HG03469 (cell line): Measurements from ENCODE around the gene PANK2.
"Not testable (repeated sequence)": the region's sequence is repeated elsewhere in the genome, so short reads cannot be mapped to it uniquely, and the experiment has no call there.

Experiments used
- ATAC-seq: cut with Tn5 transposase; IDR thresholded peaks from one replicate; pipeline ENCODE4 v1.9.1; 2021; ENCODE audit warnings: mild to moderate bottlenecking, moderate library complexity, moderate number of reproducible peaks; ENCODE audit not compliant: unreplicated experiment

The PANK2 gene

GRCh38 chr20:3925113-3925695 is 36.0 kb downstream of the PANK2 start:
- no peak for ATAC-seq

- no peak for ATAC-seq
Observed at GRCh38 chr20:3925899-3926638, 36.9 kb downstream of the PANK2 start.

DNA sequence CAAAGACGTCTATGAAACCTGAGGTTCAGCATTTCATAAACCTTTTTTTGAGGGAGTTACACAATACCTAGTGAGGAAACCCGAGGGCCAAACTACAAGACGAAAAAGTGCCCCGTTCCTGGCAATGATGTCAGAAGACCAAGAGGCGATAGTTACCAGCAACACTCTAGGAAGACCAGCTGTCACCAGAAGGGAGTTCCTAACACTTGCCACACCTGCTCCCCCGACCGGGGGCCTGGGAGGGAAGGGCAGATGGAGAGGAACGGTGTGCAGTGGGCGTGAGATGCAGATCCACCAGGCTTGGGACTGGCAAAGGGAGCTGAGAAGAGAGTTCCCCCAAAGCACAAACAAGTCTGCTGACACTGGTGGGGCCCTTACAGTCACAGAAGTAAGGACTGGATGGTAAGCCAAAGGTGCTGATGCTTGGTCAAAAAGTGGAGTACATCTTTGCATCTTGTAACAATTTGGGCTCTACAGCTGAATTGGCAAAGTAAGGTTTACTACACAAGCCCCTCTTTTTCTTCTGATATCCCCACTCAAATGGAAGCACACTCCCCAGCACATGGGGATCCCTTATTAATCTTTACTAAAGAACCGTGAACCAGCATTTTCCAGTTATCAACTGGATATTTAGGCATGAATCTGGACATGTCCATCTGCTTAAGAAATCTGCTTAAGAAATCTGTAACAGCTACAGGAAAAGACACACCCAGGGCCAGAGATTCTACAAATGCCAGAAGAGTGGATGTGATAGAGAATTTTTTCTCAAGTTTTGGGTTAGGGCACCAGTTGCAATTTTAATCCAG is 38.5 kb downstream of the PANK2 start:
- ATAC-seq: no peak

DNA sequence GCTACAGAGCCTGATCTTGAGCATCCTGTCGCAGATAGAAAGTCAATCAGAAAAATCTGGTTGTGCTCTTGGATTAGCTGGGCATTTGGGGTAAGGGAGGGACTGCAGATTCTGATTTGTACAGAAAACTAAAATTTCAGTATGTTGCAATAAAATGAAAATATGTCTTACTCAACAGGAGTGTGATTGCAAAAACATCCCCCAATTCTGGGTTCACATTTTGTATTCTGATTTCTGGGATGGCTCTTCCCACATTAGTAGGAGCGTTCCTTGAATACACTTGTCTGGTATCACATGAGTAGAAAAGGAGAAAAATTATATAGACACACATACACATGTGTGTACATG is 40.5 kb downstream of the PANK2 start:
- no peak for ATAC-seq

GRCh38 chr20:3930265-3931206 is 41.3 kb downstream of the PANK2 start:
- no peak for ATAC-seq

DNA sequence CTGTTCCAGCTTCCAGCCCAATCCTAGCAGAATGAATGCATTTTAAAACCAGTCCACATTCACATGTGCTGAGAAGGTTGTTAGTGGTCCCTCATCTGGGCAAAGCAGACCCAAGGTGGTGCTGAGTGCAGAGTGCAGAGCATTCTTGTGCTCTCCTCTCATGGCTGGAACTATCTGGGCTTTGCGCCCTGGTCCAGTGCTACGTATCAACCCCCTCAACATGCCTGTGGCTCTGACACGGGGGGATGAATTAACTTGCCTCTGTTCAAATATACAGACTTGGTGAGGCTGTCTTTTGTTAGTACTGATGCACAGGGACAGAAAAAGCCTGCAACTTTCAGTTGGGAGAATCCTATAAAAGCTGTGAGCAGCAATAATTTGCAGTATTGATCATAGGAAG is 42.5 kb downstream of the PANK2 start:
- ATAC-seq: no peak

DNA sequence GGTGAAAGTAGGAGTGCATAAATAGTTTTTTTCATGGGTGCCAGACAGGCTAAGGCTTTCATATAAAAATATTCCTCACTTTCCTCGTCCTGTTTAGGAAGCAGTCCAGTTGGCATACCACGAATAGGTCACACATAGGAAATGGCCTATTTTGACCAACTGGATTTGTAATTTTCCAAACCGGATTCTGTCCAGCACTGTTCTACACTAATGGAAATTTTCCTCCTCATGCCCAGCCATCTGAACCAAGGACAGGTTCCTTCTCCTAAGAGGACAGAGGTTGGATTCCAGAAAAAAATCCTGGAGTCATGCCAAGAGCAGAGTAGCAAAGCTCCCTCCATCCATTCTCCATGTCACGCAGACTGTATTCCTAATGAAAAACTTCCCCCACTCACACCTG is 43.1 kb downstream of the PANK2 start:
- ATAC-seq: no peak

GRCh38 chr20:3932681-3933080 is 43.5 kb downstream of the PANK2 start:
- no peak for ATAC-seq

DNA sequence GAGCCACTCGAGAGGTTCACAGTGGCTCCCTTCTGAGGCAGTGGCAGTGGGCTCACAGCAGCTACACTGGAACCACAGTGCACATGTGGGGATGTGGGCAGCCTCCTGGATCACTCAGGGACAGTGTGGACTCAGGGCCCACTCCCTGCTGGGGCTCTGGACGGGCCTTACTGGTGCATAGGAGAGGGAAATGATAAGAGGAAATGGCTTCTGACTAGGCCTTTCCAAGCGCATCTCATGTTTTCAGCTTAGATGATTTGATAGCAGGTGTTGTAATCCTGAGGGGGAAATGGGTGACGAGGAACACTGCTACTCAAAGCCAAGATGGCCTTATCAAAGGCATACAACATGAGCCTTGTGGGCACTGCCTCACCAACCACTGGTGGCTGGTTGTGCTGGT is 44.0 kb downstream of the PANK2 start:
- ATAC-seq: no peak

DNA sequence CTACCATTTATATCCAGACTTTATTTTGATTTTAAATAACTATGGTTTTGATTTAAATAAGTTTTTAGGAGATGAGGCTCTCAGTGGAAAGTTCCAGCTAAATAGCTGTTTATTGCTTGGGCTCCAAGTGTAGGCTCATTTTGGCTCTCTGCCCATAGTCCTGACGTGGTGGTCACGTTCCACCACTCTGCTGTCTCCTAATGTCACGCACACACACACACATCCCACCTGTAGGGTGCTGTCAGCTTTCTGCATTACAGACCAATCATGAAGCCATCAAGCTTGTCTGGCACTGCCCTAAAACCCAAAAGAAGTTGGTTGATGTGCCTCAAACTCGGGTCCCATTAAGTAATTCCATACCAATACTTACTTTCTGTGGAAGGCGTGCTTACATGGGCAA is 45.4 kb downstream of the PANK2 start:
- ATAC-seq: no peak

DNA sequence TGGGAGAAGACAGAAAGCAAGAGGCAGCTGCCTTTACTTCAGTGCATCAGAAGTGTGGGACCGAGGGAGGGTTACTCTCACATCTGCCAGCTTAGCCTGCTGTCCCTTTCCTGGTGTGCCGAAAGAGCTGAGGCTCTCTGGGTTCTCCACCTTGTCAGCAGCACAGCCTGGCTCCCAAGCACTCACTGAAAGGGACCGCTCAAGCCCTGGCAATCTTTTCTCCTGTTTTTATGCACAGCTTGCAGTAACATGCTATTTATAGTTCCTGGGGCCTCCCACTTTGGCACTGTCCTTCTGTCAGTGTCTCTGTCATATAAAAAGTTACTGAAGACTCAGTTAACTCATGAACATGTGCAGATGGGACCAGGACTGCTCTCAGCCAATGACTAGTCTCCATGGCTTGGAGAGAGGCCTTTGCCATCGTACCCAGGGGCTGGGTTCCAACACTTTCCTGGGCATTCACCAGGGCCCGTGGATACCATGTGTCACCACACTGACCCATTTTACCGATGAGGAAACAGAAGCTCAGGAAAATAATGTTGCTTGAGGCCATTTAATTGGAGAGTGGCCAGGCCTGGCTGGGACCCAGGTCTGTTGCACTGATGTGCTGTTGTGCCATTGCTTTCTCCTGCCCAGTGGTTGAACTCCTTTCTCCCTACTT is 46.2 kb downstream of the PANK2 start:
- no peak for ATAC-seq

DNA sequence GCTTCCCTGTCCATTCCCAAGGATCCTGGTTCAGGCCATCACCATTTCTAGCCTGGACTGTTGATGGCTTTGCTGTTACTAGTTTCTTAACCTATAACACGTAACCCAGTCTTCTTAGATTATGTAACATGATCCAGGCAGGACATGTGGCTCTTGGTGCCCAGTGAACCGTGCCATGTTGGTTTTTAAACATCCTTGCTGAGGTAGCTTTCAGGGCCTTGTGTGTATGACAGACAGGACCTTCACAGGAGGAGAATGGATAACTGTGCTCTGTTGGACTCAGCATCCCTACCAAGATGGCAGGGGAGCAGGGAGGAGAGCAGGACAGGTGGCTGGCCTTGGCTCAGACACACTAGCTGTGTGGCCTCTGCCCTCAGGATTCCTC is 46.8 kb downstream of the PANK2 start:
- ATAC-seq: no peak

GRCh38 chr20:3937618-3938017 is 48.4 kb downstream of the PANK2 start:
- ATAC-seq: no peak

DNA sequence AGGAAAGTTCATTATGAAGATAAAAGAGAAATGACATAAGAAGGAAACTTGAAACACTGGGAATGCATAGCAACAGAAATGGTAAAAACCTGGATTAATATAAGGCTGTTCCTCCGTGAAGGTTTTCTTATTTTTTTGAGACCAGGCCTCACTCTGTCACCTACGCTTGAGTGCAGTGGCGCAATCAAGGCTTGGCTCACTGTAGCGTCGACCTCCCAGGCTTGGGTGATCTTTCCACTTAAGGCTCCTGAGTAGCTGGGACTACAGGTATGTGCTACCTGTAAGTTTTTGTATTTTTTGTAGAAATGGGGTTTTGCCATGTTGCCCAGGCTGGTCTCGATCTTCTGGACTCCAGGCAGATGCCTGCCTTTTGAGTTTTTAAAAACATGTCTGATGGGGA is 51.7 kb downstream of the PANK2 start:
- ATAC-seq: no peak

DNA sequence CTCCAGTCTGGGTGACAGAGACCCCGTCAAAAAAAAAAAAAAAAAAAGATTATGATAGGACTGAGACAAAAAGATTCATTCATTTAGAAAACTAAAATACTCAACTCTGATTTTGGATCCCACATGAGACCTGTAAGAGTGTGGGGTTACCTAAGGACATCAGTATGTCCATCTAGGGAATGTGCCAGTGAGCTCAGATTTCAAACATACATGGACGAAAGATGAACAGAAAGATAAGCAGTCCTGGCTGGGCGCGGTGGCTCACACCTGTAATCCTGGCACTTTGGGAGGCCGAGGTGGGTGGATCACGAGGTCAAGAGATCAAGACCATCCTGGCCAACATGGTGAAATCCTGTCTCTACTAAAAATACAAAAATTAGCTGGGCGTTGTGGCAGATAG is 57.5 kb downstream of the PANK2 start:
- not testable (repeated sequence) for ATAC-seq

GRCh38 chr20:3964719-3965118 is 75.5 kb downstream of the PANK2 start:
- no peak for ATAC-seq

DNA sequence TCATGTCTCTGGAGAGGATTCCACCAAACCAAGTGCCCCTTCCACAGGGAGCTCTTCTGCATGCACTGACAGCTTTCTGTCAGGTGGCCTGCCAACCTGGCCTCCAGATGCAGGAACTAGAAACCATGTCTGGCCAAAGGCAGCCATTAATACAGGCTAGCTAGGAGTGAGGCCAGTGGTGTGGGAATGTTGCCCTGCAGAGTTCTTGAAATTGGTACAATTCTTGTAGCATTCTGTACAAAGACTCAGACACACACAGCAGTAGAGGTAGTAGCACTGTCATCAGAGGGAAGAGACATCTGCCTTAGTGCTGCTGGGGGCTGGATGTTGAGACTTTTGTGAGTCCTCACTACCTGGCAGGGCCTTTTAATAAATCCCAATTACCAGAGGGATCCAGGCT is 77.4 kb downstream of the PANK2 start:
- no peak for ATAC-seq

DNA sequence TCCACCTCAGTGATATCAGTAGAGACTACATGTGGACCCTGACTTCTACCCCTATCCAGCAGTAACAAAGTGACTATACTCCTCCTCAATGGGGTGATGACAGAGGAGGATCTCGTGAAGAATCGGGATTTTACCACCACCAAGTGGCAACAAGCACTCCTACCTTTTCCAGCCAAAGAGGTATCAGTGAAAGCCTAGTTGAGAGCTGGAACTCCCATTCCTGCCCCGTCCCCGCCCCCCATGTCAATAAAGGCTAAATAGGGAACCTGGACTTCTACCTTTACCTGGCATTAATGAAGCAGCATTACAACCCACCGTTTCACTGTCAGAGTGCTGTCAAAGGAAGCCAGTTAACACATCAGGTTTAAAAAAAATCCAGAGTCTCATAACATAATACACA is 80.8 kb downstream of the PANK2 start:
- ATAC-seq: no peak

DNA sequence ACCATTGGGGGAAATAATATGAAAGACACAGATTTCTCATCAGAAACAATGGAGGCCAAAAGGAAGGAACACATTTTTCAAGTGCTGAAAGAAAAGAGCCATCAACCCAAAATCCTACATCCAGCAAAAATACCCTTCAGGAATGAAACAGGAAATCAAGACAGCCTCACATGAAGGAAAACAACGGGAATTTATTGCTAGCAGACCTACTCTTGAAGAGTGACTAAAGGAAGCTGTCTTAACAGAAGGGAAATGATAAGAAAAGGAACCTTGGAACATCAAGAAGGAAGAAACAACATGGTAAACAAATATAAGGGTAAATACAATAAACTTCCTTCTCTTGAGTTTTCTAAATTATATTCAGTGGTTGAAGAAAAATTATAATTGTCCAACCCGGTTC is 82.0 kb downstream of the PANK2 start:
- ATAC-seq: no peak

DNA sequence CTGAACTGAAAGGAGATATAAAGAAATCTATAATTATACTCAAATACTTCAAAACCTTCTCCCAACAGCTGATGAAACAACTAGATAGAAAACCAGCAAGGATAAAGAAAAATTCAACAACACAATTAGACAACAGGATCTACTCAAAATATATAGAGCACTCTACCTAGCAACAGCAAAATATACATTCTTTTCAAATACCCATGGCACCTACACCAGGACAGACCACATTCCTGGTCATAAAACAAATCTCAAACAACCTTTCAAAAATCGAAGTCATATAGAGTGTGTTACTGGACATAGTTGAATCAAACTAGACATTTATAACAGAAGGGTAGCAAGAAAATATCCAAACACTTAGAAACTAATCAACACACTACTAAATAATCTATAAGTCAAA is 83.0 kb downstream of the PANK2 start:
- ATAC-seq: no peak

DNA sequence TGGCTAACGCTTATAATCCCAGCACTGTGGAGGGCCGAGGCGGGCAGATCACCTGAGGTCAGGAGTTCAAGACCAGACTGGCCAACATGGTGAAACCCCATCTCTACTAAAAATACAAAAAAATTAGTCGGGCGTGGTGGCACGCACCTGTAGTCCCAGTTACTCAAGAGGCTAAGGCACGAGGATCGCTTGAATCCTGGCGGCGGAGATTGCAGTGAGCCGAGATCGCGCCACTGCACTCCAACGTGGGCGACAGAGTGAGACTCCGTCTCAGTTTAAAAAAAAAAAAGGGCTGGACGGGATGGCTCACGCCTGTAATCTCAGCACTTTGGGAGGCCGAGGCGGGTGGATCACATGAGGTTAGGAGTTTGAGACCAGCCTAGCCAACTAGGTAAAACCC is 83.4 kb downstream of the PANK2 start:
- ATAC-seq: not testable (repeated sequence)
